H1 (cell line): ENCODE results near the gene NODAL. TPM values are rescaled to one million over a fixed set of nuclear protein-coding genes. Genes with fewer than 3 reads are reported as not detected.
A peak's percentile ranks its signal among the peaks of the same experiment; 100 is the strongest.

Experiments used
- ATF2 ChIP-seq: IDR thresholded peaks from 2 replicates; pipeline ENCODE4 v1.6.1; 2012; ENCODE audit warnings: low read length, inconsistent platforms
- BCL11A ChIP-seq, 2 experiments: IDR thresholded peaks; one replicate each; pipeline ENCODE4 v1.6.1; 2011; ENCODE audit warnings: low read depth in 2 of 2, low read length in 2 of 2, mild to moderate bottlenecking in 2 of 2
- BRCA1 ChIP-seq: IDR thresholded peaks from 2 replicates; pipeline ENCODE4 v1.6.1; 2012; ENCODE audit warnings: low read depth, low read length, improper control_type of control experiment
- CBX8 ChIP-seq: fragments of 300-800, 300-1000 bp; sonication (generic); IDR thresholded peaks from 2 replicates; pipeline ENCODE4 v1.7.1; 2016; ENCODE audit warnings: low read depth, low read length, borderline replicate concordance
- CHD2 ChIP-seq: IDR thresholded peaks from 2 replicates; pipeline ENCODE4 v1.6.1; 2012; ENCODE audit warnings: low read length, improper control_type of control experiment
- E2F6 ChIP-seq: IDR thresholded peaks from 2 replicates; pipeline ENCODE4 v1.6.1; 2012; ENCODE audit warnings: inconsistent platforms
- EZH2 ChIP-seq: fragments of 200-600 bp; sonication (generic); IDR thresholded peaks from 2 replicates; pipeline ENCODE4 v1.7.1; 2012; ENCODE audit warnings: low read depth, mild to moderate bottlenecking, moderate library complexity, low read length, inconsistent platforms; ENCODE audit not compliant: severe bottlenecking
- HDAC6 ChIP-seq: IDR thresholded peaks from one replicate; pipeline ENCODE4 v1.7.1; 2012; ENCODE audit warnings: low read depth, mild to moderate bottlenecking, inconsistent platforms, low read length, moderate library complexity
- JUN ChIP-seq: IDR thresholded peaks from 2 replicates; pipeline ENCODE4 v1.6.1; 2011; ENCODE audit warnings: low read depth, mild to moderate bottlenecking, improper control_type of control experiment, low read length
- KDM1A ChIP-seq: fragments of 200-600, 300-600 bp; sonication (generic); IDR thresholded peaks from 2 replicates; pipeline ENCODE4 v1.7.1; 2016; ENCODE audit warnings: mild to moderate bottlenecking, low read length, borderline replicate concordance
- MAX ChIP-seq: IDR thresholded peaks from 2 replicates; pipeline ENCODE4 v1.6.1; 2012; ENCODE audit warnings: inconsistent platforms
- NRF1 ChIP-seq: IDR thresholded peaks from 2 replicates; pipeline ENCODE4 v1.6.1; 2011; ENCODE audit warnings: mild to moderate bottlenecking, low read depth, low read length, improper control_type of control experiment
- PHF8 ChIP-seq: fragments of 200-600 bp; sonication (generic); conservative IDR thresholded peaks from 2 replicates; pipeline ENCODE4 v1.7.1; 2012; ENCODE audit warnings: low read depth, mild to moderate bottlenecking, inconsistent platforms, low read length, moderate library complexity
- POLR2AphosphoS5 ChIP-seq: IDR thresholded peaks from 2 replicates; pipeline ENCODE4 v1.6.1; 2011; ENCODE audit warnings: low read depth, low read length
- POU5F1 ChIP-seq: IDR thresholded peaks from 2 replicates; pipeline ENCODE4 v1.6.1; 2011; ENCODE audit warnings: low read depth, mild to moderate bottlenecking, low read length, moderate library complexity
- SP2 ChIP-seq: IDR thresholded peaks from 2 replicates; pipeline ENCODE4 v1.6.1; 2012; ENCODE audit warnings: mild to moderate bottlenecking, low read length, inconsistent platforms
- SUZ12 ChIP-seq: fragments of 200-600 bp; sonication (generic); IDR thresholded peaks from 2 replicates; pipeline ENCODE4 v1.6.1; 2012; ENCODE audit warnings: mild to moderate bottlenecking, inconsistent platforms, low read length, moderate library complexity, mixed read lengths
- TAF1 ChIP-seq: IDR thresholded peaks from 2 replicates; pipeline ENCODE4 v1.6.1; 2011; ENCODE audit warnings: mild to moderate bottlenecking, low read depth, low read length
- TAF7 ChIP-seq: optimal IDR thresholded peaks from 2 replicates; pipeline ENCODE3; 2011; ENCODE audit warnings: low read depth, mild to moderate bottlenecking, inconsistent platforms, low read length, moderate library complexity, borderline replicate concordance
- USF2 ChIP-seq: IDR thresholded peaks from 2 replicates; pipeline ENCODE4 v1.6.1; 2011; ENCODE audit warnings: low read length, improper control_type of control experiment
- polyA plus RNA-seq, 7 experiments: library from polyadenylated mRNA; depleted of rRNA in 3 of 7; stranded (reverse) in 5 of 7; unstranded in 2 of 7; fragments of >200 nt in 5 of 7; fragments of 200-250 nt in 2 of 7; gene quantifications; 1 replicate in 5 of 7; 2 replicates in 1 of 7; 4 replicates in 1 of 7; pipeline versions ENCODE4 v1.2.1 to v1.2.3, GENCODE V29; 2011 to 2013; ENCODE audit warnings: missing spikeins in 2 of 7, mixed read lengths in 2 of 7
- total RNA-seq: library from RNA; stranded (reverse); fragmentation: NEBNext Ultra II Directional; extraction: Animal tissue kit (Norgen Biotek cat#: 25700); gene quantifications from 2 replicates; pipeline ENCODE4 v1.2.1, GENCODE V29; 2021

The NODAL gene
- total and polyA plus RNA-seq, 2 of the 8 experiments (the other 6 are each of a cell fraction or from before 2014, with no cell fraction given) = 2.0 to 7.3 TPM

GRCh38 chr10:70478191-70479164 lies 37.0 kb upstream of the NODAL start, which contains the start of gene PALD1 (continued):
- TF ChIP-seq TAF7 (no peak), TAF1 (peak; percentile 57; the same call in 1 of the 2 replicates), HDAC6 (no peak), E2F6 (no peak; the same call in 1 of the 2 replicates), CBX8 (no peak), ATF2 (no peak), BCL11A (IDR thresholded peaks at IDR 0.05; ENCODE audit: low read depth in 2 of 2, low read length in 2 of 2) (no peak), SP2 (no peak), CHD2 (no peak), NRF1 (no peak), POLR2AphosphoS5 (no peak; the same call in 1 of the 2 replicates), JUN (no peak), SUZ12 (peak; percentile 46; the same call in 1 of the 2 replicates), KDM1A (no peak), PHF8 (peak; percentile 49), USF2 (no peak), POU5F1 (no peak), EZH2 (no peak), BRCA1 (no peak), MAX (peak; percentile 3; the same call in 1 of the 2 replicates)
